Spinal cord (tissue), 10 donors: ENCODE measurements around the gene PIK3CB. TPM values are rescaled to one million over a fixed set of nuclear protein-coding genes. Genes with fewer than 3 reads are reported as not detected.
A peak's percentile ranks its signal among the peaks of the same experiment; 100 is the strongest.

Experiments used
- DNase-seq, 6 donors: peaks; one replicate each; pipeline versions ENCODE4 v3.0.0 to v3.0.0-alpha.2; 2013 to 2015; ENCODE audit warnings: low spot score in 6 of 6, low read depth in 4 of 6
- H3K27ac ChIP-seq: one replicate; pipeline ENCODE4 v1.5.1; 2013; ENCODE audit warnings: low read depth, low read length, control low read depth
- H3K27me3 ChIP-seq: one replicate; pipeline ENCODE4 v1.6.1; 2013; ENCODE audit warnings: low read length; ENCODE audit not compliant: control insufficient read depth, insufficient read depth
- H3K36me3 ChIP-seq: one replicate; pipeline ENCODE4 v1.6.1; 2013; ENCODE audit warnings: low read length; ENCODE audit not compliant: control insufficient read depth, insufficient read depth
- H3K4me1 ChIP-seq: one replicate; pipeline ENCODE4 v1.6.1; 2013; ENCODE audit warnings: low read length; ENCODE audit not compliant: control insufficient read depth, insufficient read depth
- H3K4me3 ChIP-seq: one replicate; pipeline ENCODE4 v1.5.1; 2013; ENCODE audit warnings: low read depth, low read length, control low read depth
- H3K9me3 ChIP-seq: one replicate; pipeline ENCODE4 v1.6.1; 2013; ENCODE audit warnings: low read length; ENCODE audit not compliant: control insufficient read depth, insufficient read depth
- WGBS: methylation state at CpG from one replicate; pipeline ENCODE4 v1.1.5; 2013; ENCODE audit warnings: missing lambda C conversion rate; ENCODE audit not compliant: insufficient coverage; 5-methylcytosine and 5-hydroxymethylcytosine counted together
- polyA plus RNA-seq, 2 donors: library from polyadenylated mRNA; unstranded; fragments of 120-200 nt; gene quantifications; one replicate each; pipeline ENCODE4 v1.2.1, GENCODE V29; 2013; ENCODE audit not compliant: insufficient read length in 2 of 2
- total RNA-seq, 2 donors: library from RNA; depleted of rRNA in 1 of 2; stranded (reverse); fragments of 120-200 nt in 1 of 2; fragments of >200 nt in 1 of 2; gene quantifications; one replicate each; pipeline versions ENCODE4 v1.2.3 to v1.2.4, GENCODE V29; 2013 to 2014
- donor health status: healthy.

PIK3CB gene
- total and polyA plus RNA-seq, 4 donors = 23.5 to 76.6 (median 47.8) TPM

DNA sequence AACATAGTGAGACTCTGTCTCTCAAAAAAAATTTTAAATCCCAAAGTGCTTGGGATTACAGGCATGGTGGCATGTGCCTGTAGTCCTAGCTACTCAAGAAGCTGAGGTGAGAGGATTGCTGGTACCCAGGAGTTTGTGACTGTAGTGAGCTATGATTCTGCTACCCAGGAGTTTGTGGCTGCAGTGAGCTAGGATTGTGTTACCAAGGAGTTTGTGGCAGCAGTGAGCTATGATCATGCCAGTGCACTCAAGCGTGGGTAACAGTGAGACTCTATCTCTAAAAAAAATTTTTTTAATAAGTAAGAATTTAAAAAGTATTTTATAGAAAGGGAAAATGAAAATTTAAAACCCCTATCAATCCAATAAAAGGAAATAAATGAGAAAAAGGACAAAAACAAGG lies 156.6 kb downstream of the PIK3CB start:
- WGBS = no CpG with 5 or more reads among the region's 1 CpG
- Histone ChIP-seq H3K36me3 (peaks cover 21% of the 10 kb centered on the region), H3K4me3 (no peak overlapping the region), H3K4me1 (no peaks in the 10 kb centered on the region), H3K27ac (no peak overlapping the region), H3K9me3 (peaks cover 6% of the 10 kb centered on the region), H3K27me3 (no peaks in the 10 kb centered on the region)
- DNase-seq = peak in 1 of 6 donors; percentile 13

- WGBS = no CpG with 5 or more reads among the region's 1 CpG
- Histone ChIP-seq H3K27ac (no peak overlapping the region), H3K4me1 (peaks cover 4% of the 10 kb centered on the region), H3K27me3 (no peaks in the 10 kb centered on the region), H3K36me3 (peaks cover 10% of the 10 kb centered on the region), H3K4me3 (no peak overlapping the region), H3K9me3 (peaks cover 6% of the 10 kb centered on the region)
- no peak for DNase-seq
Observed at GRCh38 chr3:138675393-138675792, 159.3 kb downstream of the PIK3CB start.

- H3K9me3 ChIP-seq = peaks cover 6% of the 10 kb centered on the region
- peaks cover 6% of the 10 kb centered on the region for H3K36me3 ChIP-seq
- no peak overlapping the region for H3K4me3 ChIP-seq
- peaks cover 4% of the 10 kb centered on the region for H3K4me1 ChIP-seq
- peak overlapping the region; percentile 58 for H3K27ac ChIP-seq
- 15% methylated on average over 3 of the region's 4 CpGs for WGBS
- peak; percentile 29 to 87 (median 64) for DNase-seq
- H3K27me3 ChIP-seq = no peaks in the 10 kb centered on the region
Observed at GRCh38 chr3:138673641-138674530, 160.8 kb downstream of the PIK3CB start.

DNA sequence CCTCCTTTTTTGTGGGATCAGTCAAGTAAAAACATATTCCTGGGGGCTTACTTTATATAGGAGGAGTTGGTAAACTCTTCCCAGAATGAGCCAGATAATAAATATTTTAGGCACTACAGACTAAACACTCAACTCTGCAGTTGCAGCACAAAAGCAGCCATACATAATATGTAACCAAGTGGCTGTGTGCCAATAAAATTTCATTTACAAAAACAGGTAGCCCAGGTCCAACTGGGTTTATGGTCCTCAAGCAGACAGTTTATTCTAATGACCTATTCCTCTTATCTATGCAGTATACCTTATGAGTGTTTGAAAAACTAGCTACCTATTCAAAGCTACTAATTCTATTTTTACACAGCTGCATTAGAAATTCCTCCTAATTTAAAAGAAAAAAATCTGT lies 164.3 kb downstream of the PIK3CB start:
- Histone ChIP-seq H3K36me3 (peaks cover 8% of the 10 kb centered on the region), H3K4me3 (no peak overlapping the region), H3K9me3 (no peaks in the 10 kb centered on the region), H3K4me1 (peaks cover 4% of the 10 kb centered on the region), H3K27ac (no peak overlapping the region), H3K27me3 (no peaks in the 10 kb centered on the region)
- DNase-seq = peak in 1 of 6 donors; percentile 8

DNA sequence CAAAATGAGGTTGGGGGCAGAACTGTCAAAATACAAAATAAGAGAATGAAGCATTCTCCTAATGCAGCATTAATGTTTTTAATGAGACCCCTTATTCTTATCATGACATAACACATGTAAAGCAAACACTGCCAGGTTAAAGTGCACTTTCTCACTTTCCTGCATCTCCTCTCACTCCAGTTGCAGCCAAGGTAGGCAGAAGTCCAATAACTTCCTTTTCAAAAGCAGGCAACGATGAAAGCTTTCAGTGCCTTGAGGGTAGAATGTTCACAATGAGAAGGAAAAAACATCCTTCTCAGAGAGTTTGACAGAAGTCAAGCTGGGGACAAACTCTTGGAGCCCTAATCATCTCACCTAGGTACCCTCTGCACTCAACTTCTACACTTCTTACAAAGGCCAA lies 166.6 kb downstream of the PIK3CB start:
- peak in 2 of 6 donors; percentile 14 to 68 for DNase-seq
- Histone ChIP-seq H3K4me3 (no peak overlapping the region), H3K27ac (no peak overlapping the region), H3K27me3 (no peaks in the 10 kb centered on the region), H3K36me3 (peaks cover 11% of the 10 kb centered on the region), H3K4me1 (peaks cover 4% of the 10 kb centered on the region), H3K9me3 (no peaks in the 10 kb centered on the region)
- no CpG with 5 or more reads among the region's 1 CpG for WGBS

- Histone ChIP-seq H3K4me1 (no peaks in the 10 kb centered on the region), H3K4me3 (no peak overlapping the region), H3K9me3 (no peaks in the 10 kb centered on the region), H3K27ac (no peak overlapping the region), H3K27me3 (no peaks in the 10 kb centered on the region), H3K36me3 (peaks cover 17% of the 10 kb centered on the region)
- DNase-seq = no peak
- 100% methylated on average over 1 of the region's 2 CpGs for WGBS
Observed at GRCh38 chr3:138657508-138657907, 177.2 kb downstream of the PIK3CB start.

GRCh38 chr3:138653567-138653966 lies 181.2 kb downstream of the PIK3CB start:
- H3K36me3 ChIP-seq = peaks cover 36% of the 10 kb centered on the region
- H3K4me1 ChIP-seq = no peaks in the 10 kb centered on the region
- DNase-seq = no peak
- H3K27ac ChIP-seq = no peak overlapping the region
- H3K9me3 ChIP-seq = peaks cover 2% of the 10 kb centered on the region
- no peak overlapping the region for H3K4me3 ChIP-seq
- no peaks in the 10 kb centered on the region for H3K27me3 ChIP-seq

GRCh38 chr3:138649134-138649533 lies 185.6 kb downstream of the PIK3CB start:
- no peak for DNase-seq
- Histone ChIP-seq H3K4me1 (no peaks in the 10 kb centered on the region), H3K27ac (no peak overlapping the region), H3K27me3 (no peaks in the 10 kb centered on the region), H3K9me3 (peaks cover 7% of the 10 kb centered on the region), H3K4me3 (no peak overlapping the region), H3K36me3 (peaks cover 27% of the 10 kb centered on the region)
- WGBS = 99% methylated on average over 5 of the region's 5 CpGs

- Histone ChIP-seq H3K27ac (no peak overlapping the region), H3K27me3 (no peaks in the 10 kb centered on the region), H3K4me3 (no peak overlapping the region), H3K4me1 (no peaks in the 10 kb centered on the region), H3K36me3 (peaks cover 21% of the 10 kb centered on the region), H3K9me3 (peaks cover 9% of the 10 kb centered on the region)
- no peak for DNase-seq
Observed at GRCh38 chr3:138646513-138646912, 188.2 kb downstream of the PIK3CB start.

DNA sequence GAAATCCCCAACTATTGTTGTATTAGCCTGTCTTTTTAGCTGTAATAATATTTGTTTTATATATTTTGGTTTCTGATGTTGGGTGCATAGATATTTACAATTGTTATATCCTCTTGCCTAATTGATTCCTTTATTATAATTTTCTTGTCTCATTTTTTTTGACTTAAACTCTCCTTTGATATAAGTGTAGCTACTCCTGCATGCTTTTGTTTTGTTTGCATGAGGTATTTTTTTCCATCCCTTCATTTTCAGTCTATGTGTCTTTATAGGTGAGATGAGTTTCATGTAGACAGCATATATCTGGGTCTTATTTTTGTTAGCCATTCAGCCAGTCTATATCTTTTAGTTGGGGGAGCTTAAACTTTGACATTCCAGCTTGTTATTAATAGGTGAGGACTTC lies 188.7 kb downstream of the PIK3CB start:
- no peak for DNase-seq
- Histone ChIP-seq H3K9me3 (peaks cover 9% of the 10 kb centered on the region), H3K36me3 (peaks cover 19% of the 10 kb centered on the region), H3K4me3 (no peak overlapping the region), H3K4me1 (no peaks in the 10 kb centered on the region), H3K27ac (no peak overlapping the region), H3K27me3 (no peaks in the 10 kb centered on the region)
